Hepatocyte (in vitro differentiated cells): ENCODE results near the gene CATSPERE. TPM values are rescaled to one million over a fixed set of nuclear protein-coding genes. Genes with fewer than 3 reads are reported as not detected.

ENCODE experiments used
- DNase-seq: peaks from one replicate; pipeline ENCODE4 v3.0.0-alpha.2; 2016; ENCODE audit warnings: low spot score
- H2AFZ ChIP-seq: fragments of 200-600 bp; sonication (generic); 2 replicates; pipeline ENCODE4 v1.6.0; 2016; ENCODE audit warnings: antibody characterized with exemption, mild to moderate bottlenecking
- H3K27ac ChIP-seq: fragments of 200-600 bp; sonication (generic); 2 replicates; pipeline ENCODE4 v1.5.1; 2016; ENCODE audit warnings: mild to moderate bottlenecking
- H3K27me3 ChIP-seq: fragments of 200-600 bp; sonication (generic); 2 replicates; pipeline ENCODE4 v1.6.1; 2016
- H3K36me3 ChIP-seq: fragments of 200-600 bp; sonication (generic); replicated peaks from 2 replicates; pipeline ENCODE4 v1.5.1; 2016; ENCODE audit warnings: low read depth; ENCODE audit not compliant: insufficient read depth
- H3K4me1 ChIP-seq: fragments of 200-600 bp; sonication (generic); 2 replicates; pipeline ENCODE4 v1.5.1; 2016; ENCODE audit warnings: mild to moderate bottlenecking, moderate library complexity; ENCODE audit not compliant: insufficient read depth
- H3K4me2 ChIP-seq: fragments of 200-600 bp; sonication (generic); 2 replicates; pipeline ENCODE4 v1.6.0; 2016
- H3K4me3 ChIP-seq: fragments of 200-600 bp; sonication (generic); 2 replicates; pipeline ENCODE4 v1.5.1; 2016; ENCODE audit warnings: mild to moderate bottlenecking
- H3K79me2 ChIP-seq: fragments of 200-600 bp; sonication (generic); 2 replicates; pipeline ENCODE4 v1.6.0; 2017; ENCODE audit warnings: mild to moderate bottlenecking
- H3K9me2 ChIP-seq: fragments of 200-600 bp; sonication (generic); replicated peaks from 2 replicates; pipeline ENCODE4 v1.6.0; 2017; ENCODE audit warnings: mild to moderate bottlenecking; ENCODE audit not compliant: insufficient read depth
- H3K9me3 ChIP-seq: fragments of 200-600 bp; sonication (generic); 2 replicates; pipeline ENCODE4 v1.5.1; 2016; ENCODE audit warnings: low read depth, mild to moderate bottlenecking
- H4K20me1 ChIP-seq: fragments of 200-600 bp; sonication (generic); 2 replicates; pipeline ENCODE4 v1.6.0; 2016; ENCODE audit warnings: mild to moderate bottlenecking; ENCODE audit not compliant: insufficient read depth, poor library complexity, severe bottlenecking
- EZH2 ChIP-seq: fragments of 200-600 bp; sonication (generic); IDR thresholded peaks from 2 replicates; pipeline ENCODE4 v1.6.1; 2016; ENCODE audit warnings: antibody characterized with exemption, mild to moderate bottlenecking, borderline replicate concordance
- EZH2phosphoT487 ChIP-seq: fragments of 200-600 bp; sonication (generic); IDR thresholded peaks from one replicate; pipeline ENCODE4 v1.6.1; 2018; ENCODE audit warnings: antibody characterized with exemption, mild to moderate bottlenecking, low read depth, moderate library complexity; ENCODE audit not compliant: unreplicated experiment, severe bottlenecking
- WGBS: methylation state at CpG from one replicate; pipeline ENCODE4 v1.1.6; 2016; ENCODE audit warnings: low lambda C conversion rate; ENCODE audit errors: missing lambda C conversion rate; 5-methylcytosine and 5-hydroxymethylcytosine counted together
- polyA plus RNA-seq: library from polyadenylated mRNA; unstranded; fragments of >200 nt; fragmentation: Nextera tagmentation; extraction: Ambion mirVana; gene quantifications from 2 replicates; pipeline ENCODE4 v1.2.1, GENCODE V29; 2016
- total RNA-seq: library from RNA; depleted of rRNA; stranded (reverse); fragments of >200 nt; gene quantifications from 2 replicates; pipeline ENCODE4 v1.2.3, GENCODE V29; 2014
- TF ChIP-seq, protein P1 (sequence below): fragments of 200-600 bp; sonication (generic); IDR thresholded peaks from 2 replicates; pipeline ENCODE4 v1.5.1; 2016; ENCODE audit warnings: antibody characterized with exemption, mild to moderate bottlenecking; ENCODE audit not compliant: poor library complexity

CATSPERE gene
- total and polyA plus RNA-seq, 2 experiments from 2014 or later: 1.0 to 2.3 TPM

DNA sequence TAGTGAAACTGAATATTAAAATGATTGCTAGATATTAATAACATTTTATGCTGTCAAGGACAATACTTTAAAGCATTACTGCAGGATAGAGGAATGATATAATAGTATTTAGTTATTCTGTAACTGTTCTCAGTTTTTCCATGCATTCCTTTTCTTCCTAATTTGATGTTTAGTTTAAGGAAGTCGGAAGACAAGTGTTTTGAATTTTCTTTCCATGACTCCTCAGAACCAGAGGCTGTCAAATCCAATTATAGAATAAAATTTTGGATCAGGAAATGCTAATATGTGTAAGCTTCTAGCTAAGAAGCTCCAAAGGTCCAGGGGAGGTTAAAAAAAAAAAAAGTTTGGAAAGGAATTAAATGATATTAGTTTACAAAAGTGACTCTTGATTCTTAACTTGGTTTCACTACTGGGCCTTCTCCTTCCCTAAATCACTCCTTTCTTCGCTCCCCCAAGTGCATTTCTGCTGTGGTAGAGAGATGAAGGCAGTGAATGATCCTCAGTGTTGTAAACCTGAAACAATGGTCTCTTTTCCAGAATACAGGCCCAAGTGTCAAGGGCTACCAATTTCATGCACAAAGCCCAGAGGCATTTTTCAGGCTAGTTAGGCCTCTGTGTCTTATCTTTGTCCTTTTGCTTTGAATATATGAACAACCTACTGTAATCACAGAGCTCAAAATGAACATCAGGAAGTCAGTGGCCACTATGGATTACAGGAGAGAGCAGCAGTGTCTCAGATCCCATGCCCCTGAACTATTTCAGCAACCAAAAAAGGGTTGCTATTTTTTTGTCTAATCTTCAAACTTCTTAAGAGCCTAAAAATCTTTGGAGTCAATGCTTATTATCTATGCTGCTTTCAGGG, 15.5 kb upstream of the CATSPERE start:
- no peaks in the 10 kb centered on the region for H3K27me3 ChIP-seq
- H3K79me2 ChIP-seq: peaks cover 95% of the 10 kb centered on the region
- H3K27ac ChIP-seq: peak overlapping the region; percentile 31
- H3K4me2 ChIP-seq: no peak overlapping the region
- H3K9me3 ChIP-seq: no peaks in the 10 kb centered on the region
- H3K36me3 ChIP-seq: no peaks in the 10 kb centered on the region
- 71% methylated on average over 2 of the region's 2 CpGs for WGBS
- H2AFZ ChIP-seq: no peak overlapping the region
- no peaks in the 10 kb centered on the region for H3K9me2 ChIP-seq
- no peak overlapping the region for H3K4me3 ChIP-seq
- peaks cover 7% of the 10 kb centered on the region for H4K20me1 ChIP-seq
- TF ChIP-seq EZH2phosphoT487: no peak
- TF ChIP-seq, protein P1, sequence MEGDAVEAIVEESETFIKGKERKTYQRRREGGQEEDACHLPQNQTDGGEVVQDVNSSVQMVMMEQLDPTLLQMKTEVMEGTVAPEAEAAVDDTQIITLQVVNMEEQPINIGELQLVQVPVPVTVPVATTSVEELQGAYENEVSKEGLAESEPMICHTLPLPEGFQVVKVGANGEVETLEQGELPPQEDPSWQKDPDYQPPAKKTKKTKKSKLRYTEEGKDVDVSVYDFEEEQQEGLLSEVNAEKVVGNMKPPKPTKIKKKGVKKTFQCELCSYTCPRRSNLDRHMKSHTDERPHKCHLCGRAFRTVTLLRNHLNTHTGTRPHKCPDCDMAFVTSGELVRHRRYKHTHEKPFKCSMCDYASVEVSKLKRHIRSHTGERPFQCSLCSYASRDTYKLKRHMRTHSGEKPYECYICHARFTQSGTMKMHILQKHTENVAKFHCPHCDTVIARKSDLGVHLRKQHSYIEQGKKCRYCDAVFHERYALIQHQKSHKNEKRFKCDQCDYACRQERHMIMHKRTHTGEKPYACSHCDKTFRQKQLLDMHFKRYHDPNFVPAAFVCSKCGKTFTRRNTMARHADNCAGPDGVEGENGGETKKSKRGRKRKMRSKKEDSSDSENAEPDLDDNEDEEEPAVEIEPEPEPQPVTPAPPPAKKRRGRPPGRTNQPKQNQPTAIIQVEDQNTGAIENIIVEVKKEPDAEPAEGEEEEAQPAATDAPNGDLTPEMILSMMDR: no peak
- TF ChIP-seq EZH2: no peak
- peaks cover 32% of the 10 kb centered on the region for H3K4me1 ChIP-seq
- DNase-seq: no peak

DNA sequence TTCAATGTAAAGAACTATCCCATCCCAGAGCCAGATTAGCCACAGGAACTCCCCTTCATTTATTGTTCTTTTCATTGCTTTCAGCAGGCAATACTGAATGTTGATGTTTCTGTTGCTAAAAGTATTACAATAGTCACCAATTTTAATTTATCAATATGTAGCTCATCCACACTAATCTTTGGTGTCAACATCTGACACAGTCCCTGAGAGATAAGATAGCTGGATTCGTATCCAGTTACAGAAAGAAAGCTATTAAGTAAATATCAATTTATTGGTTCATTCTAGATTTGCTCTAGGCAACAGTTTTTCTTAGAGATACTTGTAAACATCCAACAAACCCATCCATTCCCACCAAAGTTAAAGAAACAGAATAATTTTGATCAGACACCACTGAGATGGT, 14.0 kb upstream of the CATSPERE start:
- no peaks in the 10 kb centered on the region for H3K27me3 ChIP-seq
- H4K20me1 ChIP-seq: peaks cover 7% of the 10 kb centered on the region
- no peaks in the 10 kb centered on the region for H3K36me3 ChIP-seq
- no peaks in the 10 kb centered on the region for H3K9me3 ChIP-seq
- peaks cover 32% of the 10 kb centered on the region for H3K4me1 ChIP-seq
- H2AFZ ChIP-seq: no peak overlapping the region
- no peak overlapping the region for H3K4me3 ChIP-seq
- DNase-seq: no peak
- H3K27ac ChIP-seq: no peak overlapping the region
- peaks cover 85% of the 10 kb centered on the region for H3K79me2 ChIP-seq
- H3K9me2 ChIP-seq: no peaks in the 10 kb centered on the region
- H3K4me2 ChIP-seq: no peak overlapping the region
- WGBS: 40% methylated on average over 1 of the region's 1 CpG
- no peak for TF ChIP-seq EZH2phosphoT487
- no peak for TF ChIP-seq EZH2
- TF ChIP-seq, protein P1: no peak

DNA sequence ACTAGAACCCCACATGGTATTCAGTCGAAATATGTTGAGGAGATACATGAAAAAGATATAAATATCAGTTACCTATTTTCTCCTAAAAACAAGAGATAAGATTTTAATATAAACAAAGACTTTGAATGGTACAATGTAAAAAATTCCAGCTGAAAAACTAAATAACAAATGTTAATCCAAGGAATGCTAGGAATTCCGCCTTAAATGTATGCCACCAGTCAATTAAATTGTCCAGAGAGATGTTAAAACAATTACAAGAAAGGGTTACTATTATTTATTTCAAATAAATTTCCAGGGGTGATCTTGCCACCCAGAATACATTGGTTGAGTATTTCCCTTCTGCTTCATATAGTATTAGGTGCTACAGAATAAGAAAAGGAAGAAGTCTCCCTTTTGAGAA, 13.5 kb upstream of the CATSPERE start:
- H3K9me2 ChIP-seq: no peaks in the 10 kb centered on the region
- no peak overlapping the region for H3K4me3 ChIP-seq
- H3K4me1 ChIP-seq: peaks cover 32% of the 10 kb centered on the region
- TF ChIP-seq, protein P1: no peak
- no peak for TF ChIP-seq EZH2phosphoT487
- no peak for TF ChIP-seq EZH2
- H3K36me3 ChIP-seq: no peaks in the 10 kb centered on the region
- H4K20me1 ChIP-seq: peaks cover 7% of the 10 kb centered on the region
- no peak overlapping the region for H3K27ac ChIP-seq
- no peak for DNase-seq
- 80% methylated on average over 2 of the region's 2 CpGs for WGBS
- H3K79me2 ChIP-seq: peaks cover 80% of the 10 kb centered on the region
- no peak overlapping the region for H2AFZ ChIP-seq
- H3K9me3 ChIP-seq: no peaks in the 10 kb centered on the region
- peak overlapping the region; percentile 5 for H3K4me2 ChIP-seq
- no peaks in the 10 kb centered on the region for H3K27me3 ChIP-seq
